Measurements from ENCODE around the gene SUSD3.

SUSD3 gene

GRCh38 chr9:93129691-93130500 is 71.4 kb downstream of the SUSD3 start:
- DNase-seq, result no peak
- Histone ChIP-seq H3K27ac (ENCODE audit: insufficient read depth, low read length, poor library complexity, severe bottlenecking) (no peak overlapping the region), H3K9me3 (ENCODE audit: control insufficient read depth, low read length) (no peaks in the 10 kb centered on the region), H3K4me3 (ENCODE audit: insufficient read depth, low read depth, low read length, poor library complexity, severe bottlenecking) (no peak overlapping the region), H3K36me3 (ENCODE audit: control insufficient read depth, insufficient read depth, low read length) (peaks cover 9% of the 10 kb centered on the region), H3K4me1 (ENCODE audit: control insufficient read depth, insufficient read depth, low read length, poor library complexity, severe bottlenecking) (peaks cover 44% of the 10 kb centered on the region), H3K27me3 (replicated peaks; ENCODE audit: control insufficient read depth, insufficient read depth, low read length, poor library complexity, severe bottlenecking) (no peaks in the 10 kb centered on the region)

- DNase-seq, result no peak
- Histone ChIP-seq H3K4me3 (ENCODE audit: insufficient read depth, low read depth, low read length, poor library complexity, severe bottlenecking) (no peak overlapping the region), H3K27ac (ENCODE audit: insufficient read depth, low read length, poor library complexity, severe bottlenecking) (peak overlapping the region; percentile 14), H3K9me3 (ENCODE audit: control insufficient read depth, low read length) (no peaks in the 10 kb centered on the region), H3K36me3 (ENCODE audit: control insufficient read depth, insufficient read depth, low read length) (no peaks in the 10 kb centered on the region), H3K4me1 (ENCODE audit: control insufficient read depth, insufficient read depth, low read length, poor library complexity, severe bottlenecking) (peaks cover 49% of the 10 kb centered on the region), H3K27me3 (replicated peaks; ENCODE audit: control insufficient read depth, insufficient read depth, low read length, poor library complexity, severe bottlenecking) (no peaks in the 10 kb centered on the region)
Measured at GRCh38 chr9:93130861-93131481, 72.5 kb downstream of the SUSD3 start.

GRCh38 chr9:93131599-93132286 is 73.2 kb downstream of the SUSD3 start:
- H3K4me1 ChIP-seq (ENCODE audit: control insufficient read depth, insufficient read depth, low read length, poor library complexity, severe bottlenecking), result peaks cover 42% of the 10 kb centered on the region
- no peaks in the 10 kb centered on the region for H3K36me3 ChIP-seq (ENCODE audit: control insufficient read depth, insufficient read depth, low read length)
- H3K27ac ChIP-seq (ENCODE audit: insufficient read depth, low read length, poor library complexity, severe bottlenecking), result peak overlapping the region; percentile 14
- H3K27me3 ChIP-seq (replicated peaks; ENCODE audit: control insufficient read depth, insufficient read depth, low read length, poor library complexity, severe bottlenecking), result no peaks in the 10 kb centered on the region
- no peak for DNase-seq
- H3K9me3 ChIP-seq (ENCODE audit: control insufficient read depth, low read length), result no peaks in the 10 kb centered on the region
- no peak overlapping the region for H3K4me3 ChIP-seq (ENCODE audit: insufficient read depth, low read depth, low read length, poor library complexity, severe bottlenecking)

GRCh38 chr9:93132287-93132927 is 73.9 kb downstream of the SUSD3 start:
- H3K27me3 ChIP-seq (replicated peaks; ENCODE audit: control insufficient read depth, insufficient read depth, low read length, poor library complexity, severe bottlenecking), result no peaks in the 10 kb centered on the region
- H3K36me3 ChIP-seq (ENCODE audit: control insufficient read depth, insufficient read depth, low read length), result no peaks in the 10 kb centered on the region
- peak overlapping the region; percentile 94 for H3K4me3 ChIP-seq (ENCODE audit: insufficient read depth, low read depth, low read length, poor library complexity, severe bottlenecking)
- DNase-seq, result no peak
- no peaks in the 10 kb centered on the region for H3K9me3 ChIP-seq (ENCODE audit: control insufficient read depth, low read length)
- H3K27ac ChIP-seq (ENCODE audit: insufficient read depth, low read length, poor library complexity, severe bottlenecking), result peak overlapping the region; percentile 98
- H3K4me1 ChIP-seq (ENCODE audit: control insufficient read depth, insufficient read depth, low read length, poor library complexity, severe bottlenecking), result peaks cover 35% of the 10 kb centered on the region

GRCh38 chr9:93132946-93133680 is 74.6 kb downstream of the SUSD3 start:
- Histone ChIP-seq H3K9me3 (ENCODE audit: control insufficient read depth, low read length) (no peaks in the 10 kb centered on the region), H3K27me3 (replicated peaks; ENCODE audit: control insufficient read depth, insufficient read depth, low read length, poor library complexity, severe bottlenecking) (no peaks in the 10 kb centered on the region)
- DNase-seq, result peak; percentile 59 to 67 (median 66)

GRCh38 chr9:93133681-93134014 is 75.1 kb downstream of the SUSD3 start:
- Histone ChIP-seq H3K36me3 (ENCODE audit: control insufficient read depth, insufficient read depth, low read length) (no peaks in the 10 kb centered on the region), H3K4me1 (ENCODE audit: control insufficient read depth, insufficient read depth, low read length, poor library complexity, severe bottlenecking) (peaks cover 33% of the 10 kb centered on the region), H3K4me3 (ENCODE audit: insufficient read depth, low read depth, low read length, poor library complexity, severe bottlenecking) (peak overlapping the region; percentile 94), H3K9me3 (ENCODE audit: control insufficient read depth, low read length) (no peaks in the 10 kb centered on the region), H3K27me3 (replicated peaks; ENCODE audit: control insufficient read depth, insufficient read depth, low read length, poor library complexity, severe bottlenecking) (no peaks in the 10 kb centered on the region), H3K27ac (ENCODE audit: insufficient read depth, low read length, poor library complexity, severe bottlenecking) (peak overlapping the region; percentile 98)
- DNase-seq, result no peak

More at GRCh38 chr9:93132946-93133680, 74.6 kb downstream of the SUSD3 start:
- no peaks in the 10 kb centered on the region for H3K36me3 ChIP-seq (ENCODE audit: control insufficient read depth, insufficient read depth, low read length)
- H3K27ac ChIP-seq (ENCODE audit: insufficient read depth, low read length, poor library complexity, severe bottlenecking), result peak overlapping the region; percentile 98
- H3K4me1 ChIP-seq (ENCODE audit: control insufficient read depth, insufficient read depth, low read length, poor library complexity, severe bottlenecking), result peaks cover 33% of the 10 kb centered on the region
- peak overlapping the region; percentile 94 for H3K4me3 ChIP-seq (ENCODE audit: insufficient read depth, low read depth, low read length, poor library complexity, severe bottlenecking)

GRCh38 chr9:93134015-93134739 is 75.7 kb downstream of the SUSD3 start, which contains the start of gene NINJ1:
TSS of gene NINJ1 (minus strand) at chr9:93134251. CDS start at chr9:93134217, 34 bp downstream.
- Histone ChIP-seq H3K27me3 (replicated peaks; ENCODE audit: control insufficient read depth, insufficient read depth, low read length, poor library complexity, severe bottlenecking) (no peaks in the 10 kb centered on the region), H3K4me1 (ENCODE audit: control insufficient read depth, insufficient read depth, low read length, poor library complexity, severe bottlenecking) (peaks cover 33% of the 10 kb centered on the region), H3K4me3 (ENCODE audit: insufficient read depth, low read depth, low read length, poor library complexity, severe bottlenecking) (peak within 1 kb of the TSS; percentile 94), H3K36me3 (ENCODE audit: control insufficient read depth, insufficient read depth, low read length) (no peaks in the 10 kb centered on the region), H3K9me3 (ENCODE audit: control insufficient read depth, low read length) (no peaks in the 10 kb centered on the region), H3K27ac (ENCODE audit: insufficient read depth, low read length, poor library complexity, severe bottlenecking) (peak within 1 kb of the TSS; percentile 98)
- DNase-seq, result peak; percentile 85 to 88 (median 87)
